OCI-LY1 (cell line): Measurements from ENCODE around the gene EFHC1.

Experiments used
- CTCF ChIP-seq: fragments of 200-600 bp; sonication (generic), shearing (Covaris generic); IDR thresholded peaks from 2 replicates; pipeline ENCODE4 v1.5.1; 2017; ENCODE audit warnings: mild to moderate bottlenecking, antibody characterized with exemption, low read length, moderate library complexity, mixed read lengths
- EZH2 ChIP-seq: fragments of 200-600 bp; sonication (generic), shearing (Covaris generic); IDR thresholded peaks from 2 replicates; pipeline ENCODE4 v1.8.0; 2017; ENCODE audit warnings: borderline replicate concordance, mixed run types, mild to moderate bottlenecking, antibody characterized with exemption, low read length, moderate library complexity, mixed read lengths

DNA sequence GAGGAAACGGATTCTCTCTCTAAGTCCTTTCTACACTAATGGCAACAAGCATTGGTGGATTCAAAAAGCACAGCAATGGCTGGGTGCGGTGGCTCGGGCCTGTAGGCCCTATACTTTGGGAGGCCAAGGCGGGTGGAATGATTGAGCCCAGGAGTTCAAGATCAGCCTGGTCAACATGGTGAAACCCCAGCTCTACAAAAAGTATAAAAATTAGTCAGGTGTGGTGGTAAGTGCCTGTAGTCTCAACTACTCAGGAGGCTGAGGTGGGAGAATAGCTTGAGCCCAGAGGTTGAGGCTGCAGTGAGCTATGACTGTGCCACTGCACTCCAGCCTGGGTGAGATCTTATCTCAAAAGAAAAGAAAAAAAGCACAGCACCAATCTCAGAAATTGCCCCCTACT lies 38.9 kb upstream of the EFHC1 start:
- TF ChIP-seq CTCF (no peak), EZH2 (no peak)
